Panc1 (cell line): ENCODE results near the gene RIC3.

ENCODE experiments used
- CTCF ChIP-seq: fragments of 450-650 bp; IDR thresholded peaks from 2 replicates; pipeline ENCODE4 v1.5.1; 2017; ENCODE audit warnings: mild to moderate bottlenecking
- POLR2AphosphoS5 ChIP-seq: IDR thresholded peaks from 2 replicates; pipeline ENCODE4 v1.6.1; 2012; ENCODE audit warnings: mild to moderate bottlenecking, low read depth, low read length, moderate library complexity
- REST ChIP-seq, 2 experiments: IDR thresholded peaks; 2 replicates each; pipeline ENCODE4 v1.6.1; 2011 to 2012; ENCODE audit warnings: low read depth in 2 of 2, control low read depth in 1 of 2, low read length in 1 of 2, mild to moderate bottlenecking in 1 of 2, moderate library complexity in 1 of 2; ENCODE audit not compliant: insufficient read depth in 1 of 2
- SIN3A ChIP-seq: IDR thresholded peaks from 2 replicates; pipeline ENCODE4 v1.6.1; 2012; ENCODE audit warnings: low read depth, mild to moderate bottlenecking, low read length, moderate library complexity, borderline replicate concordance; ENCODE audit not compliant: insufficient read depth
- TCF7L2 ChIP-seq: IDR thresholded peaks from 2 replicates; pipeline ENCODE4 v1.6.1; 2011; ENCODE audit warnings: mild to moderate bottlenecking, low read depth, low read length, inconsistent platforms

- TF ChIP-seq CTCF: no peak
- TF ChIP-seq TCF7L2: no peak
- no peak for TF ChIP-seq SIN3A
- TF ChIP-seq REST (IDR thresholded peaks at IDR 0.05; ENCODE audit: insufficient read depth in 1 of 2, low read depth in 2 of 2, low read length in 1 of 2): no peak
- TF ChIP-seq POLR2AphosphoS5: no peak
These were observed 62.1 kb downstream of the RIC3 start for GRCh38 chr11:8106679-8107078.
